ENCODE measurements around the gene KCTD2. TPM values are rescaled to one million over a fixed set of nuclear protein-coding genes. Genes with fewer than 3 reads are reported as not detected.

Gene KCTD2
- polyA plus RNA-seq, 1 of the 3 experiments (the other 2 are of a cell fraction): 27.5 TPM

DNA sequence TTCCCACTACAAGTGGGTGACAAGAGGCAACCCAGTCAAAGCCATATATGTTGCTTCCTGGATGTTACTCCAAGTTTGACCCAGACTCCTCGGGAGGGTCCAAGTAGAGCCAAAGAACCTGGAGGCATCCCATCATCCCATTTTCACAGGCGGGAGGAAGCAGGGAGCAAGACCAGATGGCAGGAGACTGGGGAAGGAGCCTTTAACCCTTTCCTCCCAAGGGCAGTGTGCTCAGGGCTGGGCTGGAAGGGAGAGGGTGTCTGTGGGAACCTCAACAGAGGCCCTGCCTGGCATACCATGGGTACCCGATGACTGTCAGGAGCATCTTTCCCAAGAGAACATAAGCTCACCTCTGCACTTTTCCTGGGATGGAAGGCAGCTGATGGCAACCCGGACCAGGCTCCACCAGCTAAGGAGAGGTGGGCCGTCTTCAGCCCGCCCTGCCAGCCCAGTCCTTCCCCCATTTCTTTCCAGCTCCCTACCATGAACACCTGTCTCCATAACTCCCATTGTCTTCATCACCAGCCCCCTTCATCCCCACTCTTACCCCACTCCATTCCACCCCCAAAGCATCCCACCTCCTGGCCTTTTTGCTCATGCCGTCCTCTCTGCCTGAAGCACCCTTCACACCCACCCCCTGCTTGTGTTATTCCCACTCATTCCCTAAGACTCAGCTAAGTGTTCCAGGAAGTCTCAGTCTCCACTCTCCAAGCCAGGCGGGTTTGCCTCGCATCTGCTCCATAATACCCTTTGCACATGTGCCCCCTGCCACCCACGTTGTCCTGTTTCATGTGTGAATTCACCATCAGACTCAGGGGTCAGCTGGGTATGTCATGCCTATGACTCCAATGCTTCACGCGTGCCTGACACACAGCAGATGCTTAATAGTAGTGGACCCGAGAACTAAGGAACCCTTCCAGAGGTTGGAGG lies 34.9 kb downstream of the KCTD2 start (continued):
- TF ChIP-seq, protein P1, sequence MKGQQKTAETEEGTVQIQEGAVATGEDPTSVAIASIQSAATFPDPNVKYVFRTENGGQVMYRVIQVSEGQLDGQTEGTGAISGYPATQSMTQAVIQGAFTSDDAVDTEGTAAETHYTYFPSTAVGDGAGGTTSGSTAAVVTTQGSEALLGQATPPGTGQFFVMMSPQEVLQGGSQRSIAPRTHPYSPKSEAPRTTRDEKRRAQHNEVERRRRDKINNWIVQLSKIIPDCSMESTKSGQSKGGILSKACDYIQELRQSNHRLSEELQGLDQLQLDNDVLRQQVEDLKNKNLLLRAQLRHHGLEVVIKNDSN (IDR thresholded peaks at IDR 0.05; ENCODE audit: borderline replicate concordance, low read depth): no peak
- TF ChIP-seq CHD2 (IDR thresholded peaks at IDR 0.05; ENCODE audit: low read length, partially characterized antibody): no peak

DNA sequence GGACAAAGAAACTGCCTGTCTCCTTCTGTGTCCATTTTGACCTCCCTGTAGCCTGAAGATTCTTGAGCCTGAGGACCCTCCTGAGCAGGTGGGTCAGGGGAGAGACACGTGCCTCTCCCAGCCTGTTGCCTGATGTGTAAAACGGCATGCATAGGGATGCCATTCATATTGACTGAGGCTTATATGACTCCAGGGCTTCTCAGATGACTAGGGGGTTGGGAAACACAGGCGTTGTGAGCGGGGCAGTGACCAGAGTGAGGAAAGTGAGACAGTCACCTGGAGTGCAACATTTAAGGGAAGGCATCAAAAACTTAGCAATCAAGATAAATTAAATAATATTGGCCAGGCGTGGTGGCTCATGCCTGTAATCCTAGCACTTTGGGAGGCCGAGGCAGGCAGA lies 35.7 kb downstream of the KCTD2 start:
- POLR2A ChIA-PET: no interaction called here
- H4K20me1 ChIP-seq (ENCODE audit: insufficient read depth): no peaks in the 10 kb centered on the region
- no peak overlapping the region for H2AFZ ChIP-seq (ENCODE audit: low read depth)
- TF ChIP-seq, protein P2, sequence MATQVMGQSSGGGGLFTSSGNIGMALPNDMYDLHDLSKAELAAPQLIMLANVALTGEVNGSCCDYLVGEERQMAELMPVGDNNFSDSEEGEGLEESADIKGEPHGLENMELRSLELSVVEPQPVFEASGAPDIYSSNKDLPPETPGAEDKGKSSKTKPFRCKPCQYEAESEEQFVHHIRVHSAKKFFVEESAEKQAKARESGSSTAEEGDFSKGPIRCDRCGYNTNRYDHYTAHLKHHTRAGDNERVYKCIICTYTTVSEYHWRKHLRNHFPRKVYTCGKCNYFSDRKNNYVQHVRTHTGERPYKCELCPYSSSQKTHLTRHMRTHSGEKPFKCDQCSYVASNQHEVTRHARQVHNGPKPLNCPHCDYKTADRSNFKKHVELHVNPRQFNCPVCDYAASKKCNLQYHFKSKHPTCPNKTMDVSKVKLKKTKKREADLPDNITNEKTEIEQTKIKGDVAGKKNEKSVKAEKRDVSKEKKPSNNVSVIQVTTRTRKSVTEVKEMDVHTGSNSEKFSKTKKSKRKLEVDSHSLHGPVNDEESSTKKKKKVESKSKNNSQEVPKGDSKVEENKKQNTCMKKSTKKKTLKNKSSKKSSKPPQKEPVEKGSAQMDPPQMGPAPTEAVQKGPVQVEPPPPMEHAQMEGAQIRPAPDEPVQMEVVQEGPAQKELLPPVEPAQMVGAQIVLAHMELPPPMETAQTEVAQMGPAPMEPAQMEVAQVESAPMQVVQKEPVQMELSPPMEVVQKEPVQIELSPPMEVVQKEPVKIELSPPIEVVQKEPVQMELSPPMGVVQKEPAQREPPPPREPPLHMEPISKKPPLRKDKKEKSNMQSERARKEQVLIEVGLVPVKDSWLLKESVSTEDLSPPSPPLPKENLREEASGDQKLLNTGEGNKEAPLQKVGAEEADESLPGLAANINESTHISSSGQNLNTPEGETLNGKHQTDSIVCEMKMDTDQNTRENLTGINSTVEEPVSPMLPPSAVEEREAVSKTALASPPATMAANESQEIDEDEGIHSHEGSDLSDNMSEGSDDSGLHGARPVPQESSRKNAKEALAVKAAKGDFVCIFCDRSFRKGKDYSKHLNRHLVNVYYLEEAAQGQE (IDR thresholded peaks at IDR 0.05; ENCODE audit: low read depth, low read length): no peak
- TF ChIP-seq, protein P3, sequence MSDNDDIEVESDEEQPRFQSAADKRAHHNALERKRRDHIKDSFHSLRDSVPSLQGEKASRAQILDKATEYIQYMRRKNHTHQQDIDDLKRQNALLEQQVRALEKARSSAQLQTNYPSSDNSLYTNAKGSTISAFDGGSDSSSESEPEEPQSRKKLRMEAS (IDR thresholded peaks at IDR 0.05; ENCODE audit: low read depth): no peak
- TF ChIP-seq SIN3A (IDR thresholded peaks at IDR 0.05; ENCODE audit: borderline replicate concordance, low read depth, low read length) (no peak), FOSL2 (IDR thresholded peaks at IDR 0.05; ENCODE audit: borderline replicate concordance, low read depth) (no peak), FOXJ3 (CRISPR knock-in tag; IDR thresholded peaks at IDR 0.05) (no peak), YY1 (IDR thresholded peaks at IDR 0.05; ENCODE audit: low read depth) (no peak), NRF1 (IDR thresholded peaks at IDR 0.05; ENCODE audit: low read depth, low read length) (no peak), EP300 (IDR thresholded peaks at IDR 0.05; ENCODE audit: borderline replicate concordance in 1 of 2, low read depth in 1 of 2, low read length in 1 of 2) (no peak)
- TF ChIP-seq, protein P4, sequence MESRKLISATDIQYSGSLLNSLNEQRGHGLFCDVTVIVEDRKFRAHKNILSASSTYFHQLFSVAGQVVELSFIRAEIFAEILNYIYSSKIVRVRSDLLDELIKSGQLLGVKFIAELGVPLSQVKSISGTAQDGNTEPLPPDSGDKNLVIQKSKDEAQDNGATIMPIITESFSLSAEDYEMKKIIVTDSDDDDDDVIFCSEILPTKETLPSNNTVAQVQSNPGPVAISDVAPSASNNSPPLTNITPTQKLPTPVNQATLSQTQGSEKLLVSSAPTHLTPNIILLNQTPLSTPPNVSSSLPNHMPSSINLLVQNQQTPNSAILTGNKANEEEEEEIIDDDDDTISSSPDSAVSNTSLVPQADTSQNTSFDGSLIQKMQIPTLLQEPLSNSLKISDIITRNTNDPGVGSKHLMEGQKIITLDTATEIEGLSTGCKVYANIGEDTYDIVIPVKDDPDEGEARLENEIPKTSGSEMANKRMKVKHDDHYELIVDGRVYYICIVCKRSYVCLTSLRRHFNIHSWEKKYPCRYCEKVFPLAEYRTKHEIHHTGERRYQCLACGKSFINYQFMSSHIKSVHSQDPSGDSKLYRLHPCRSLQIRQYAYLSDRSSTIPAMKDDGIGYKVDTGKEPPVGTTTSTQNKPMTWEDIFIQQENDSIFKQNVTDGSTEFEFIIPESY (IDR thresholded peaks at IDR 0.05; ENCODE audit: borderline replicate concordance, low read depth): no peak
- TF ChIP-seq, protein P5, sequence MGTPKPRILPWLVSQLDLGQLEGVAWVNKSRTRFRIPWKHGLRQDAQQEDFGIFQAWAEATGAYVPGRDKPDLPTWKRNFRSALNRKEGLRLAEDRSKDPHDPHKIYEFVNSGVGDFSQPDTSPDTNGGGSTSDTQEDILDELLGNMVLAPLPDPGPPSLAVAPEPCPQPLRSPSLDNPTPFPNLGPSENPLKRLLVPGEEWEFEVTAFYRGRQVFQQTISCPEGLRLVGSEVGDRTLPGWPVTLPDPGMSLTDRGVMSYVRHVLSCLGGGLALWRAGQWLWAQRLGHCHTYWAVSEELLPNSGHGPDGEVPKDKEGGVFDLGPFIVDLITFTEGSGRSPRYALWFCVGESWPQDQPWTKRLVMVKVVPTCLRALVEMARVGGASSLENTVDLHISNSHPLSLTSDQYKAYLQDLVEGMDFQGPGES (IDR thresholded peaks at IDR 0.05; ENCODE audit: low read depth, low read length): no peak
- TF ChIP-seq, protein P1 (IDR thresholded peaks at IDR 0.05; ENCODE audit: borderline replicate concordance, low read depth): no peak
- TF ChIP-seq, protein P6, sequence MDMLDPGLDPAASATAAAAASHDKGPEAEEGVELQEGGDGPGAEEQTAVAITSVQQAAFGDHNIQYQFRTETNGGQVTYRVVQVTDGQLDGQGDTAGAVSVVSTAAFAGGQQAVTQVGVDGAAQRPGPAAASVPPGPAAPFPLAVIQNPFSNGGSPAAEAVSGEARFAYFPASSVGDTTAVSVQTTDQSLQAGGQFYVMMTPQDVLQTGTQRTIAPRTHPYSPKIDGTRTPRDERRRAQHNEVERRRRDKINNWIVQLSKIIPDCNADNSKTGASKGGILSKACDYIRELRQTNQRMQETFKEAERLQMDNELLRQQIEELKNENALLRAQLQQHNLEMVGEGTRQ (IDR thresholded peaks at IDR 0.05; ENCODE audit: borderline replicate concordance, low read depth, low read length): no peak
- H3K79me2 ChIP-seq (ENCODE audit: insufficient read depth): no peaks in the 10 kb centered on the region
- H3F3A ChIP-seq (replicated peaks; ENCODE audit: insufficient read depth): peaks cover 4% of the 10 kb centered on the region
- H3K4me1 ChIP-seq (ENCODE audit: control insufficient read depth in 1 of 2, insufficient read depth in 2 of 2, low read depth in 1 of 2, low read length in 1 of 2): peaks cover 10 to 18% of the 10 kb centered on the region in 2 experiments; a peak in 3 of 4 replicates
- CTCF ChIA-PET: interaction anchor here (0.8 to 1.2 kb wide), 2 partner anchors 9 to 156 kb away, joined by 4 read pairs; no protein-coding TSS in a partner anchor
- H3K27me3 ChIP-seq (ENCODE audit: insufficient read depth): no peaks in the 10 kb centered on the region
- no peaks in the 10 kb centered on the region for H3K36me3 ChIP-seq (replicated peaks in 1 of 2; ENCODE audit: control insufficient read depth in 1 of 2, insufficient read depth in 2 of 2, low read length in 1 of 2)
- no peak overlapping the region for H3K4me3 ChIP-seq (ENCODE audit: low read depth in 2 of 2, low read length in 1 of 2)
- no peak overlapping the region for H3K27ac ChIP-seq (ENCODE audit: low read depth in 2 of 2, low read length in 1 of 2)
- no peaks in the 10 kb centered on the region for H3K9me3 ChIP-seq
- DNase-seq: no peak
- no peak overlapping the region for H3K4me2 ChIP-seq
- no peaks in the 10 kb centered on the region for H3K9me2 ChIP-seq
- 79% methylated on average over 6 of the region's 6 CpGs for WGBS (ENCODE audit: low lambda C conversion rate)
- no peak overlapping the region for H3K9ac ChIP-seq
